Nephron progenitor cell (in vitro differentiated cells): ENCODE results near the gene BNIP5.

Source experiments
- DNase-seq: peaks from one replicate; pipeline ENCODE4 v3.0.0; 2021
- H3K27ac Mint-ChIP-seq: 2 replicates; pipeline ENCODE4 v1.8.0; 2021; ENCODE audit warnings: mild to moderate bottlenecking, moderate library complexity, mixed read lengths
- H3K27me3 Mint-ChIP-seq: 2 replicates; pipeline ENCODE4 v1.8.0; 2021; ENCODE audit warnings: mild to moderate bottlenecking, low read depth, mixed read lengths; ENCODE audit not compliant: poor library complexity
- H3K36me3 Mint-ChIP-seq: 2 replicates; pipeline ENCODE4 v1.8.0; 2021; ENCODE audit warnings: low read depth, mixed read lengths
- H3K4me1 Mint-ChIP-seq: 2 replicates; pipeline ENCODE4 v1.8.0; 2021; ENCODE audit warnings: mixed read lengths
- H3K4me3 Mint-ChIP-seq: 2 replicates; pipeline ENCODE4 v1.8.0; 2021; ENCODE audit warnings: mild to moderate bottlenecking, moderate library complexity, mixed read lengths
- H3K9me3 Mint-ChIP-seq: 2 replicates; pipeline ENCODE4 v1.8.0; 2021; ENCODE audit warnings: mild to moderate bottlenecking, moderate library complexity, mixed read lengths
- CTCF ChIP-seq: fragments of 200-600 bp; sonication (generic); IDR thresholded peaks from 2 replicates; pipeline ENCODE4 v1.5.0; 2021; ENCODE audit warnings: antibody characterized with exemption

BNIP5 gene

GRCh38 chr6:36336779-36337241 lies at the start of gene BNIP5:
Gene BNIP5, minus strand, starts transcription at chr6:36336888. Its CDS starts 6,198 bp downstream, at chr6:36330690.
- Mint-ChIP-seq H3K9me3 (no peaks in the 10 kb centered on the region), H3K4me1 (peaks cover 45% of the 10 kb centered on the region), H3K4me3 (no peak within 1 kb of the TSS), H3K27ac (no peak within 1 kb of the TSS), H3K27me3 (peaks cover 56% of the 10 kb centered on the region), H3K36me3 (no peaks in the 10 kb centered on the region)
- no peak for DNase-seq
- TF ChIP-seq CTCF = no peak

- no peak for TF ChIP-seq CTCF
- DNase-seq = no peak
- no peak overlapping the region for H3K4me3 Mint-ChIP-seq
- peaks cover 67% of the 10 kb centered on the region for H3K27me3 Mint-ChIP-seq
- H3K9me3 Mint-ChIP-seq = no peaks in the 10 kb centered on the region
- H3K4me1 Mint-ChIP-seq = peaks cover 20% of the 10 kb centered on the region
- H3K36me3 Mint-ChIP-seq = no peaks in the 10 kb centered on the region
- no peak overlapping the region for H3K27ac Mint-ChIP-seq
Measured at GRCh38 chr6:36384095-36384494, 47.4 kb upstream of the BNIP5 start.

GRCh38 chr6:36383606-36384005 lies 46.9 kb upstream of the BNIP5 start:
- DNase-seq = no peak
- H3K4me1 Mint-ChIP-seq = peaks cover 25% of the 10 kb centered on the region
- H3K4me3 Mint-ChIP-seq = no peak overlapping the region
- peaks cover 67% of the 10 kb centered on the region for H3K27me3 Mint-ChIP-seq
- H3K9me3 Mint-ChIP-seq = no peaks in the 10 kb centered on the region
- no peaks in the 10 kb centered on the region for H3K36me3 Mint-ChIP-seq
- H3K27ac Mint-ChIP-seq = no peak overlapping the region
- TF ChIP-seq CTCF = no peak

- TF ChIP-seq CTCF = no peak
- Mint-ChIP-seq H3K9me3 (no peaks in the 10 kb centered on the region), H3K4me1 (peaks cover 30% of the 10 kb centered on the region), H3K27ac (no peak overlapping the region), H3K27me3 (peaks cover 62% of the 10 kb centered on the region), H3K36me3 (no peaks in the 10 kb centered on the region), H3K4me3 (no peak overlapping the region)
- no peak for DNase-seq
Measured at GRCh38 chr6:36382976-36383375, 46.3 kb upstream of the BNIP5 start.

- Mint-ChIP-seq H3K4me3 (no peak overlapping the region), H3K36me3 (no peaks in the 10 kb centered on the region), H3K9me3 (no peaks in the 10 kb centered on the region)
Measured at GRCh38 chr6:36381502-36382389, 45.1 kb upstream of the BNIP5 start.

More at GRCh38 chr6:36381502-36382389, 45.1 kb upstream of the BNIP5 start:
- Mint-ChIP-seq H3K4me1 (peaks cover 29% of the 10 kb centered on the region), H3K27ac (no peak overlapping the region), H3K27me3 (peaks cover 49% of the 10 kb centered on the region)
- DNase-seq = no peak
- TF ChIP-seq CTCF = no peak
